H9 (cell line): Measurements from ENCODE around the gene SETBP1. TPM values are rescaled to one million over a fixed set of nuclear protein-coding genes. Genes with fewer than 3 reads are reported as not detected.

Experiments
- DNase-seq: peaks from one replicate; pipeline ENCODE4 v3.0.0-alpha.2; 2017
- H2AFZ ChIP-seq: one replicate; pipeline ENCODE4 v1.6.1; 2013; ENCODE audit warnings: mild to moderate bottlenecking, low read length, control low read depth, moderate library complexity
- H2AK5ac ChIP-seq: 2 replicates; pipeline ENCODE4 v1.6.1; 2013; ENCODE audit warnings: low read length, control low read depth, mixed read lengths; ENCODE audit not compliant: insufficient read length
- H2BK120ac ChIP-seq: one replicate; pipeline ENCODE4 v1.6.1; 2013; ENCODE audit warnings: low read depth, mild to moderate bottlenecking, low read length, control low read depth, inconsistent platforms; ENCODE audit not compliant: poor library complexity, severe bottlenecking
- H2BK12ac ChIP-seq: 2 replicates; pipeline ENCODE4 v1.6.1; 2013; ENCODE audit warnings: low read length, control low read depth, mixed read lengths, low read depth; ENCODE audit not compliant: insufficient read length
- H2BK15ac ChIP-seq: 2 replicates; pipeline ENCODE4 v1.6.1; 2013; ENCODE audit warnings: low read depth, low read length, control low read depth
- H2BK20ac ChIP-seq: one replicate; pipeline ENCODE4 v1.6.1; 2013; ENCODE audit warnings: low read depth, mild to moderate bottlenecking, low read length, control low read depth, inconsistent platforms; ENCODE audit not compliant: poor library complexity, severe bottlenecking
- H2BK5ac ChIP-seq: 2 replicates; pipeline ENCODE4 v1.6.1; 2013; ENCODE audit warnings: low read length, control low read depth, mixed read lengths; ENCODE audit not compliant: insufficient read length
- H3K14ac ChIP-seq: 2 replicates; pipeline ENCODE4 v1.6.1; 2013; ENCODE audit warnings: low read length, control low read depth; ENCODE audit not compliant: insufficient read depth
- H3K18ac ChIP-seq: 2 replicates; pipeline ENCODE4 v1.6.1; 2013; ENCODE audit warnings: low read depth, mild to moderate bottlenecking, mixed read lengths, low read length, control low read depth; ENCODE audit not compliant: insufficient read length
- H3K23ac ChIP-seq: 2 replicates; pipeline ENCODE4 v1.6.1; 2013; ENCODE audit warnings: low read length, control low read depth, mixed read lengths, low read depth; ENCODE audit not compliant: insufficient read length
- H3K23me2 ChIP-seq: 2 replicates; pipeline ENCODE4 v1.6.1; 2013; ENCODE audit warnings: low read depth, mild to moderate bottlenecking, mixed read lengths, low read length, control low read depth; ENCODE audit not compliant: insufficient read length, poor library complexity, severe bottlenecking
- H3K27ac ChIP-seq: 2 replicates; pipeline ENCODE4 v1.5.1; 2013; ENCODE audit warnings: low read length, control low read depth, mixed read lengths, low read depth; ENCODE audit not compliant: insufficient read length
- H3K27me3 ChIP-seq: 2 replicates; pipeline ENCODE4 v1.6.1; 2013; ENCODE audit warnings: low read length, control low read depth, inconsistent platforms; ENCODE audit not compliant: insufficient read depth
- H3K4ac ChIP-seq: 2 replicates; pipeline ENCODE4 v1.6.1; 2013; ENCODE audit warnings: low read depth, mild to moderate bottlenecking, control low read depth, inconsistent platforms, low read length, moderate library complexity
- H3K4me1 ChIP-seq: 2 replicates; pipeline ENCODE4 v1.6.1; 2013; ENCODE audit warnings: low read length, control low read depth, inconsistent platforms; ENCODE audit not compliant: insufficient read depth
- H3K4me2 ChIP-seq: 2 replicates; pipeline ENCODE4 v1.6.1; 2013; ENCODE audit warnings: low read length, control low read depth, mixed read lengths; ENCODE audit not compliant: insufficient read length, insufficient read depth
- H3K56ac ChIP-seq: 2 replicates; pipeline ENCODE4 v1.6.1; 2013; ENCODE audit warnings: low read depth, mild to moderate bottlenecking, mixed read lengths, low read length, control low read depth; ENCODE audit not compliant: insufficient read length
- H3K79me1 ChIP-seq: 2 replicates; pipeline ENCODE4 v1.6.1; 2013; ENCODE audit warnings: low read depth, mild to moderate bottlenecking, moderate library complexity, low read length, control low read depth, inconsistent platforms; ENCODE audit not compliant: insufficient read depth, poor library complexity, severe bottlenecking
- H3K79me2 ChIP-seq: 2 replicates; pipeline ENCODE4 v1.6.1; 2013; ENCODE audit warnings: low read length, control low read depth, inconsistent platforms; ENCODE audit not compliant: insufficient read depth
- H3K9ac ChIP-seq: 2 replicates; pipeline ENCODE4 v1.6.1; 2013; ENCODE audit warnings: low read length, control low read depth, mixed read lengths; ENCODE audit not compliant: insufficient read length; ENCODE audit errors: extremely low read depth
- H3K9me3 ChIP-seq: one replicate; pipeline ENCODE4 v1.6.1; 2013; ENCODE audit warnings: low read depth, low read length, inconsistent platforms; ENCODE audit not compliant: control insufficient read depth
- H3T11ph ChIP-seq: one replicate; pipeline ENCODE4 v1.6.1; 2013; ENCODE audit warnings: mild to moderate bottlenecking, low read length, control low read depth, inconsistent platforms
- H4K20me1 ChIP-seq: one replicate; pipeline ENCODE4 v1.6.1; 2013; ENCODE audit not compliant: control insufficient read depth, insufficient read length, insufficient read depth
- H4K5ac ChIP-seq: 2 replicates; pipeline ENCODE4 v1.6.1; 2013; ENCODE audit warnings: low read depth, mild to moderate bottlenecking, mixed read lengths, low read length, control low read depth; ENCODE audit not compliant: insufficient read length
- H4K8ac ChIP-seq: replicated peaks from 2 replicates; pipeline ENCODE4 v1.6.1; 2013; ENCODE audit warnings: low read length, control low read depth, mixed read lengths, low read depth; ENCODE audit not compliant: insufficient read length
- H4K91ac ChIP-seq: 2 replicates; pipeline ENCODE4 v1.6.1; 2013; ENCODE audit warnings: low read depth, mild to moderate bottlenecking, moderate library complexity, mixed read lengths, low read length, control low read depth; ENCODE audit not compliant: insufficient read length
- H3K27ac Mint-ChIP-seq, 3 experiments: 2 replicates in 2 of 3; 3 replicates in 1 of 3; pipeline ENCODE4 v1.8.0; 2020 to 2021; ENCODE audit warnings: mixed read lengths in 3 of 3, mild to moderate bottlenecking in 1 of 3, moderate library complexity in 1 of 3
- H3K27me3 Mint-ChIP-seq: 2 replicates; pipeline ENCODE4 v1.8.0; 2021; ENCODE audit warnings: low read depth, mild to moderate bottlenecking, moderate library complexity, mixed read lengths
- H3K36me3 Mint-ChIP-seq, 3 experiments: 2 replicates in 2 of 3; 3 replicates in 1 of 3; pipeline ENCODE4 v1.8.0; 2020 to 2021; ENCODE audit warnings: low read depth in 3 of 3, mixed read lengths in 3 of 3; ENCODE audit not compliant: insufficient read depth in 1 of 3
- H3K4me1 Mint-ChIP-seq, 2 experiments: 2 replicates each; pipeline ENCODE4 v1.8.0; 2020; ENCODE audit warnings: mixed read lengths in 2 of 2
- H3K4me3 Mint-ChIP-seq, 2 experiments: 2 replicates in 1 of 2; 3 replicates in 1 of 2; pipeline ENCODE4 v1.8.0; 2020 to 2021; ENCODE audit warnings: mild to moderate bottlenecking in 2 of 2, mixed read lengths in 2 of 2, moderate library complexity in 1 of 2
- H3K9me3 Mint-ChIP-seq, 2 experiments: 2 replicates in 1 of 2; 3 replicates in 1 of 2; pipeline ENCODE4 v1.8.0; 2020; ENCODE audit warnings: mild to moderate bottlenecking in 2 of 2, mixed read lengths in 2 of 2, moderate library complexity in 1 of 2
- CTCF ChIP-seq: fragments of 200-600 bp; sonication (generic); conservative IDR thresholded peaks from 3 replicates; pipeline ENCODE4 v1.8.0; 2021; ENCODE audit warnings: antibody characterized with exemption, mild to moderate bottlenecking
- total RNA-seq: library from RNA; stranded (reverse); gene quantifications from 2 replicates; pipeline ENCODE4 v1.2.1, GENCODE V29; 2021

Gene SETBP1
- total RNA-seq, 1 experiment from 2014 or later, result 4.6 TPM

- no peaks in the 10 kb centered on the region for H3K9me3 ChIP-seq
- no peak overlapping the region for H3K4me2 ChIP-seq
- H2BK120ac ChIP-seq, result no peak overlapping the region
- no peak overlapping the region for H3T11ph ChIP-seq
- no peak overlapping the region for H2BK12ac ChIP-seq
- Mint-ChIP-seq H3K27me3 (peaks cover 6% of the 10 kb centered on the region; the same call in 1 of the 2 replicates), H3K36me3 (peaks cover 0 to 1% (median 0%) of the 10 kb centered on the region in 3 experiments; a peak in 1 of 7 replicates), H3K4me3 (no peak overlapping the region), H3K4me1 (peaks cover 32 to 55% of the 10 kb centered on the region in 2 experiments), H3K9me3 (no peaks in the 10 kb centered on the region), H3K27ac (no peak overlapping the region)
- H4K8ac ChIP-seq, result no peak overlapping the region
- H2AFZ ChIP-seq, result no peak overlapping the region
- H2BK5ac ChIP-seq, result no peak overlapping the region
- no peak overlapping the region for H3K4ac ChIP-seq
- H2BK15ac ChIP-seq, result no peak overlapping the region
- no peak overlapping the region for H3K14ac ChIP-seq
- H2AK5ac ChIP-seq, result no peak overlapping the region
- H3K18ac ChIP-seq, result no peak overlapping the region
- no peaks in the 10 kb centered on the region for H3K23me2 ChIP-seq
- no peak for DNase-seq
- no peak overlapping the region for H3K27ac ChIP-seq
- TF ChIP-seq CTCF, result no peak
- H3K79me2 ChIP-seq, result no peaks in the 10 kb centered on the region
- no peak overlapping the region for H3K9ac ChIP-seq
- no peak overlapping the region for H3K56ac ChIP-seq
- H4K91ac ChIP-seq, result no peak overlapping the region
- no peak overlapping the region for H3K23ac ChIP-seq
- H3K4me1 ChIP-seq, result peaks cover 2% of the 10 kb centered on the region; the same call in 1 of the 2 replicates
- H2BK20ac ChIP-seq, result no peak overlapping the region
- H3K79me1 ChIP-seq, result no peaks in the 10 kb centered on the region
- H4K20me1 ChIP-seq, result no peaks in the 10 kb centered on the region
- no peak overlapping the region for H4K5ac ChIP-seq
- no peaks in the 10 kb centered on the region for H3K27me3 ChIP-seq
Measured at GRCh38 chr18:44823782-44824181, 143.1 kb downstream of the SETBP1 start.
